GM12864 (cell line): ENCODE data around the gene SLC25A36.

Source experiments
- DNase-seq: peaks from one replicate; pipeline ENCODE4 v3.0.0-alpha.2; 2011; ENCODE audit warnings: low read depth
- H3K4me3 ChIP-seq: 2 replicates; pipeline ENCODE4 v1.5.1; 2011; ENCODE audit warnings: mild to moderate bottlenecking, low read depth, low read length, control low read depth
- CTCF ChIP-seq: IDR thresholded peaks from 2 replicates; pipeline ENCODE4 v1.5.1; 2011; ENCODE audit warnings: low read depth, mild to moderate bottlenecking, moderate library complexity, low read length, control low read depth, inconsistent platforms; ENCODE audit errors: missing control alignments

The SLC25A36 gene

GRCh38 chr3:141000027-141000663 is 58.5 kb downstream of the SLC25A36 start:
- no peak for DNase-seq
- TF ChIP-seq CTCF = peak; percentile 79

GRCh38 chr3:141000686-141001085 is 59.0 kb downstream of the SLC25A36 start:
- no peak for TF ChIP-seq CTCF
- no peak overlapping the region for H3K4me3 ChIP-seq
- DNase-seq = no peak

More at GRCh38 chr3:141000027-141000663, 58.5 kb downstream of the SLC25A36 start:
- no peak overlapping the region for H3K4me3 ChIP-seq

- no peak for DNase-seq
- no peak overlapping the region for H3K4me3 ChIP-seq
- no peak for TF ChIP-seq CTCF
Observed at GRCh38 chr3:141006344-141006743, 64.7 kb downstream of the SLC25A36 start.

- no peak for DNase-seq
- no peak for TF ChIP-seq CTCF
- H3K4me3 ChIP-seq = no peak overlapping the region
Observed at GRCh38 chr3:141009496-141009895, 67.9 kb downstream of the SLC25A36 start.

GRCh38 chr3:141011232-141011996 is 69.8 kb downstream of the SLC25A36 start:
- TF ChIP-seq CTCF = peak; percentile 89
- DNase-seq = no peak

GRCh38 chr3:141011997-141012262 is 70.3 kb downstream of the SLC25A36 start:
- no peak for TF ChIP-seq CTCF
- no peak overlapping the region for H3K4me3 ChIP-seq
- no peak for DNase-seq

More at GRCh38 chr3:141011232-141011996, 69.8 kb downstream of the SLC25A36 start:
- H3K4me3 ChIP-seq = no peak overlapping the region

- no peak overlapping the region for H3K4me3 ChIP-seq
- DNase-seq = no peak
- no peak for TF ChIP-seq CTCF
Observed at GRCh38 chr3:141012571-141012970, 70.9 kb downstream of the SLC25A36 start.
